Fibroblast of mammary gland (primary cell): ENCODE results near the gene RNF217.

Source experiments
- DNase-seq: peaks from one replicate; pipeline ENCODE4 v3.0.0-alpha.2; 2010; ENCODE audit warnings: low read depth
- H3K4me3 ChIP-seq: 2 replicates; pipeline ENCODE4 v1.5.1; 2011; ENCODE audit warnings: low read depth, mild to moderate bottlenecking, low read length, moderate library complexity; ENCODE audit not compliant: control insufficient read depth
- CTCF ChIP-seq: conservative IDR thresholded peaks from 2 replicates; pipeline ENCODE4 v1.5.1; 2011; ENCODE audit warnings: low read depth, low read length, inconsistent platforms; ENCODE audit not compliant: control insufficient read depth, insufficient read depth

RNF217 gene

DNA sequence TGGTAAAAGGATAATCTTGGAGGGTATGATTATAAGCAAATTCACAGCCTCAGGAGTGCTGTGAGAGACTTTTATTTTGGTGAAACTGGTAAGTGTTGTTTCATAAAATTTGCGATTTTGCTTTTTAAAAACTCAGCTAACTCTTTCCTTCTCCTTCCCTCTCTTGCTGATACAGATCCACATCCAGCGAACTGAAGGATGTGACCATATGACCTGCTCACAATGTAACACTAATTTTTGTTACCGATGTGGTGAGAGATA is 114.2 kb downstream of the RNF217 start:
- no peak overlapping the region for H3K4me3 ChIP-seq
- DNase-seq = no peak
- no peak for TF ChIP-seq CTCF

DNA sequence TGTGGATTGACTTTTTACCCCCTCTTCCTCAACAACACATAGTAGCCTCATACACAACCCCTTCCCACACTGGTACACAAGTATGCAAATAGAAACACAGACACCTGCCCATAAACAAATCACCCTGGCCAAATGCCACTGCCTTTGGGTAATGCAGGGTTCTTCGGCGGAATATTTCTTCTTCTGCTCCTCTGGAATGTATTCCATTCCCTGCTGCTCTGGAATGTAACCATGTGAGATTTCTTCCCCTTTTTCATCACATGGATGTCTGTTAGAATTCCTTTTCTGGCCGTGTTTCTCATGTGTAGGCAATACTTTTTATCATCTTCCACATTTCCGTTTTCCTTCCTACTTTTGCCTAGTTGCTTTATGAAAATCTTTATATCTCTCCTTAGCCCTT is 115.2 kb downstream of the RNF217 start:
- no peak for DNase-seq
- no peak for TF ChIP-seq CTCF

DNA sequence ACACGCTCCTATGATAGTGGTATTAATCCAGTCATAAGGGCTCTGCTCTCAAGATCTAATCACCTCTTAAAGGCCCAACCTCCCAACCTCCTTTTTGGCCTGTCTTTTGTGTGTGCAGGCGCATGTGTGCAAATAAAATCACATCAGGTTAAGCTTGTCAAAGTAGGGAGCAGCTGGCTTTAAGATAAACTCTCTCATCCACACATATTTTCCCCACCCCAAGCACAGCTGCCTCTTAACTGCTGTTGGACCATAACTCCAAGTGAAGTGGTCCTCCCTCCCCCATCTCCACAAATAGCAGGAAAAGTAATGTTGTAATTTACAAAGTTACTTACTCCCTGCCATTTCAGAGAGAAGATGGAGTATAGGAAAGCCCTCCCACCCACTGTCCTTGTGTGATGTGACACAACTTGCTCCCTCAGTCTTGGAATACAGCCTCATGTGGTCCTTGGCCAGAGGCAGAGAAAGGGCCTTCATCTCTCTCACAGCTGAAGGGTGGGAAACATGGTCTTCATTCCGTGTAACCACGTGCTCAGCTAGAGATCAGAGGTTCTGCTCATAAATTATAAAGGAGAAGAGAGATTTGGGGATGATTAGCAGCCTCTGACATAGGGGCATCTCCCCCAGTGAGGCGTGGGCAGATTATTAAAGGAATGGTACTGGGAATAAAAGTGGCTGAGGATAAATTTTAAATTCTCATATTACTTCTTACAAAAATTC is 116.5 kb downstream of the RNF217 start:
- DNase-seq = no peak
- no peak for TF ChIP-seq CTCF
- no peak overlapping the region for H3K4me3 ChIP-seq

More for the DNA sequence above, 115.2 kb downstream of the RNF217 start:
- no peak overlapping the region for H3K4me3 ChIP-seq

GRCh38 chr6:125082908-125083683 is 120.9 kb downstream of the RNF217 start:
- no peak for DNase-seq
- no peak overlapping the region for H3K4me3 ChIP-seq
- no peak for TF ChIP-seq CTCF

- DNase-seq = no peak
- H3K4me3 ChIP-seq = no peak overlapping the region
- TF ChIP-seq CTCF = no peak
Observed at GRCh38 chr6:125083684-125083990, 121.4 kb downstream of the RNF217 start.

DNA sequence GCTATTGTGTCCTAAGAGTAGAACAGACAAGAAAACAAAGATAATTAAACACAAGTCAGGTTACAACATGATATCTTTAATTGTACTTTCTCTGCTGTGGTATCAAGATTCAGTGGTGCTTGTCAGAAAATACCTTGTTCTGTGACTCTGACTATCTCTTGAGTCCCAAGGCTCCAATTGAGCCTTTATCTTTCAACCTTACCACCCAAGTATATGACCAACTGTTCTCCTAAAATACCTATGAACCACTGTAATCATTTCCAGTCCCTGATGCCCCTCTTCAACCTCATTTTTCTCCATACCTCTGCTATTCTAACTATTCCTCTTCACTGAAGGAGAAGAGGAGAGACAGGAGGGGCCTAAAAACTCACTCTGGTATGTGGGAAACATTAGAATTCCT is 124.5 kb downstream of the RNF217 start:
- no peak for DNase-seq
- no peak for TF ChIP-seq CTCF
- H3K4me3 ChIP-seq = no peak overlapping the region
